SU-DHL-6 (cell line): ENCODE data around the gene D2HGDH.

Experiments used
- H2AFZ ChIP-seq: fragments of 200-600 bp; sonication (generic); 2 replicates; pipeline ENCODE4 v1.6.1; 2014; ENCODE audit warnings: low read depth, mild to moderate bottlenecking, moderate library complexity, mixed read lengths, antibody characterized with exemption, low read length; ENCODE audit not compliant: severe bottlenecking
- H3F3A ChIP-seq: fragments of 200-600 bp; shearing (Covaris generic); 2 replicates; pipeline ENCODE4 v1.6.0; 2016; ENCODE audit warnings: antibody characterized with exemption, mild to moderate bottlenecking; ENCODE audit not compliant: insufficient read depth
- H3K27ac ChIP-seq: fragments of 200-600 bp; sonication (generic); 2 replicates; pipeline ENCODE4 v1.5.1; 2016; ENCODE audit warnings: low read depth, mild to moderate bottlenecking, low read length, moderate library complexity, mixed read lengths
- H3K27me3 ChIP-seq: fragments of 200-600 bp; sonication (generic), shearing (Covaris generic); 2 replicates; pipeline ENCODE4 v1.6.0; 2014; ENCODE audit warnings: mild to moderate bottlenecking, low read length
- H3K36me3 ChIP-seq: fragments of 200-600 bp; sonication (generic); 2 replicates; pipeline ENCODE4 v1.6.1; 2014; ENCODE audit warnings: mild to moderate bottlenecking, low read length, mixed read lengths
- H3K4me2 ChIP-seq: fragments of 300-600, 200-600 bp; shearing (Covaris generic), sonication (generic); 2 replicates; pipeline ENCODE4 v1.6.0; 2014; ENCODE audit warnings: low read length, low read depth, mild to moderate bottlenecking; ENCODE audit not compliant: poor library complexity, severe bottlenecking
- H3K4me3 ChIP-seq: fragments of 200-600 bp; sonication (generic); 2 replicates; pipeline ENCODE4 v1.5.1; 2014; ENCODE audit warnings: antibody characterized with exemption, low read length, mild to moderate bottlenecking, mixed read lengths; ENCODE audit not compliant: insufficient read depth, poor library complexity, severe bottlenecking
- H3K79me2 ChIP-seq: fragments of 200-600 bp; sonication (generic); 2 replicates; pipeline ENCODE4 v1.6.1; 2014; ENCODE audit warnings: mild to moderate bottlenecking, low read length, moderate library complexity; ENCODE audit not compliant: insufficient read depth
- H3K9ac ChIP-seq: fragments of 200-600 bp; sonication (generic); 2 replicates; pipeline ENCODE4 v1.7.0; 2014; ENCODE audit warnings: mild to moderate bottlenecking, low read length
- H3K9me2 ChIP-seq: fragments of 200-600 bp; sonication (generic); replicated peaks from 2 replicates; pipeline ENCODE4 v1.6.1; 2014; ENCODE audit warnings: low read length; ENCODE audit not compliant: insufficient read depth
- H3K9me3 ChIP-seq: fragments of 200-600 bp; sonication (generic); 2 replicates; pipeline ENCODE4 v1.6.1; 2014; ENCODE audit warnings: low read length, mixed read lengths; ENCODE audit not compliant: insufficient read depth
- H4K20me1 ChIP-seq: fragments of 200-600 bp; sonication (generic); 2 replicates; pipeline ENCODE4 v1.6.1; 2014; ENCODE audit warnings: low read depth, mild to moderate bottlenecking, antibody characterized with exemption, low read length, moderate library complexity, mixed read lengths
- CTCF ChIP-seq: fragments of 200-600 bp; sonication (generic); IDR thresholded peaks from one replicate; pipeline ENCODE4 v1.5.1; 2017; ENCODE audit warnings: antibody characterized with exemption, mild to moderate bottlenecking, low read length, moderate library complexity; ENCODE audit not compliant: insufficient read depth, poor library complexity, severe bottlenecking
- EZH2phosphoT487 ChIP-seq: fragments of 200-600 bp; sonication (generic), shearing (Covaris generic); conservative IDR thresholded peaks from 2 replicates; pipeline ENCODE4 v1.6.1; 2018; ENCODE audit warnings: mild to moderate bottlenecking, antibody characterized with exemption, low read length, moderate library complexity, mixed read lengths

D2HGDH gene

GRCh38 chr2:241746084-241746483 is 11.7 kb downstream of the D2HGDH start:
- no peak overlapping the region for H3K4me3 ChIP-seq
- H3K4me2 ChIP-seq, result no peak overlapping the region
- no peak for TF ChIP-seq EZH2phosphoT487
- no peak for TF ChIP-seq CTCF
- no peaks in the 10 kb centered on the region for H3F3A ChIP-seq
- H4K20me1 ChIP-seq, result no peaks in the 10 kb centered on the region
- no peaks in the 10 kb centered on the region for H3K9me2 ChIP-seq
- no peaks in the 10 kb centered on the region for H3K9me3 ChIP-seq
- no peaks in the 10 kb centered on the region for H3K27me3 ChIP-seq
- no peak overlapping the region for H3K9ac ChIP-seq
- 0 out of 2 replicates have a peak, but pooled peaks cover 3% of the 10 kb centered on the region for H3K36me3 ChIP-seq
- no peak overlapping the region for H2AFZ ChIP-seq
- no peaks in the 10 kb centered on the region; the same call in 1 of the 2 replicates for H3K79me2 ChIP-seq
- no peak overlapping the region for H3K27ac ChIP-seq

GRCh38 chr2:241748468-241749256 is 14.2 kb downstream of the D2HGDH start:
- Histone ChIP-seq H3K9me3 (no peaks in the 10 kb centered on the region), H3K79me2 (no peaks in the 10 kb centered on the region), H2AFZ (no peak overlapping the region), H3K36me3 (0 out of 2 replicates have a peak, but pooled peaks cover 3% of the 10 kb centered on the region), H3K27ac (no peak overlapping the region), H3K27me3 (no peaks in the 10 kb centered on the region), H3K9ac (no peak overlapping the region), H4K20me1 (no peaks in the 10 kb centered on the region), H3F3A (no peaks in the 10 kb centered on the region), H3K4me2 (no peak overlapping the region), H3K9me2 (no peaks in the 10 kb centered on the region), H3K4me3 (no peak overlapping the region)
- TF ChIP-seq CTCF (no peak), EZH2phosphoT487 (no peak)

- no peaks in the 10 kb centered on the region for H3K27me3 ChIP-seq
- H3K79me2 ChIP-seq, result no peaks in the 10 kb centered on the region
- TF ChIP-seq EZH2phosphoT487, result no peak
- TF ChIP-seq CTCF, result no peak
Measured at GRCh38 chr2:241750076-241750840, 15.8 kb downstream of the D2HGDH start.

More at GRCh38 chr2:241750076-241750840, 15.8 kb downstream of the D2HGDH start:
- Histone ChIP-seq H3K4me3 (no peak overlapping the region), H3K9me2 (no peaks in the 10 kb centered on the region), H3K9ac (no peak overlapping the region), H3F3A (no peaks in the 10 kb centered on the region), H3K27ac (no peak overlapping the region), H3K4me2 (no peak overlapping the region), H3K9me3 (no peaks in the 10 kb centered on the region), H4K20me1 (no peaks in the 10 kb centered on the region), H2AFZ (no peak overlapping the region), H3K36me3 (no peaks in the 10 kb centered on the region)
